ENCODE results near the gene DRC7.
A peak's percentile ranks its signal among the peaks of the same experiment; 100 is the strongest.
"Not testable (repeated sequence)": the region's sequence is repeated elsewhere in the genome, so short reads cannot be mapped to it uniquely, and the experiment has no call there.

The DRC7 gene

GRCh38 chr16:57722210-57722499 is 27.5 kb downstream of the DRC7 start:
- DNase-seq: no peak

GRCh38 chr16:57722651-57723050 is 28.0 kb downstream of the DRC7 start:
- no peak for DNase-seq

- no peak for DNase-seq
Observed at GRCh38 chr16:57723170-57723569, 28.6 kb downstream of the DRC7 start.

- DNase-seq: no peak
Observed at GRCh38 chr16:57724531-57724930, 29.9 kb downstream of the DRC7 start.

- no peak for DNase-seq
Observed at GRCh38 chr16:57725151-57725550, 30.5 kb downstream of the DRC7 start.

- no peak for DNase-seq
Observed at GRCh38 chr16:57725554-57725953, 30.9 kb downstream of the DRC7 start.

- no peak for DNase-seq
Observed at GRCh38 chr16:57725976-57726375, 31.4 kb downstream of the DRC7 start.

- no peak for DNase-seq
Observed at GRCh38 chr16:57726433-57726947, 31.9 kb downstream of the DRC7 start.

- DNase-seq: no peak
Observed at GRCh38 chr16:57727610-57728009, 33.0 kb downstream of the DRC7 start.

GRCh38 chr16:57728336-57729181 is 34.0 kb downstream of the DRC7 start:
- no peak for DNase-seq

- no peak for DNase-seq
Observed at GRCh38 chr16:57729182-57729484, 34.5 kb downstream of the DRC7 start.

- not testable (repeated sequence) for DNase-seq
Observed at GRCh38 chr16:57729852-57730251, 35.2 kb downstream of the DRC7 start.

- no peak for DNase-seq
Observed at GRCh38 chr16:57730771-57731730, 36.4 kb downstream of the DRC7 start.

GRCh38 chr16:57732037-57732436 is 37.4 kb downstream of the DRC7 start:
- DNase-seq: no peak

GRCh38 chr16:57732714-57733113 is 38.1 kb downstream of the DRC7 start:
- DNase-seq: no peak

GRCh38 chr16:57734308-57734924 is 39.8 kb downstream of the DRC7 start:
- no peak for DNase-seq

GRCh38 chr16:57734925-57735754 is 40.5 kb downstream of the DRC7 start:
- peak; percentile 99 for DNase-seq

GRCh38 chr16:57735755-57736418 is 41.3 kb downstream of the DRC7 start, which contains the start of gene KATNB1:
TSS of gene KATNB1 (plus strand) at chr16:57735770. CDS start at chr16:57737244, 1,474 bp downstream.
- no peak for DNase-seq

- DNase-seq: peak in 1 of 2 experiments; percentile 56
Observed at GRCh38 chr16:57736419-57737351, 42.1 kb downstream of the DRC7 start.

GRCh38 chr16:57738844-57739243 is 44.2 kb downstream of the DRC7 start:
- no peak for DNase-seq

Data from SW 1271 (cell line).